ENCODE results near the gene NQO1.

The NQO1 gene

DNA sequence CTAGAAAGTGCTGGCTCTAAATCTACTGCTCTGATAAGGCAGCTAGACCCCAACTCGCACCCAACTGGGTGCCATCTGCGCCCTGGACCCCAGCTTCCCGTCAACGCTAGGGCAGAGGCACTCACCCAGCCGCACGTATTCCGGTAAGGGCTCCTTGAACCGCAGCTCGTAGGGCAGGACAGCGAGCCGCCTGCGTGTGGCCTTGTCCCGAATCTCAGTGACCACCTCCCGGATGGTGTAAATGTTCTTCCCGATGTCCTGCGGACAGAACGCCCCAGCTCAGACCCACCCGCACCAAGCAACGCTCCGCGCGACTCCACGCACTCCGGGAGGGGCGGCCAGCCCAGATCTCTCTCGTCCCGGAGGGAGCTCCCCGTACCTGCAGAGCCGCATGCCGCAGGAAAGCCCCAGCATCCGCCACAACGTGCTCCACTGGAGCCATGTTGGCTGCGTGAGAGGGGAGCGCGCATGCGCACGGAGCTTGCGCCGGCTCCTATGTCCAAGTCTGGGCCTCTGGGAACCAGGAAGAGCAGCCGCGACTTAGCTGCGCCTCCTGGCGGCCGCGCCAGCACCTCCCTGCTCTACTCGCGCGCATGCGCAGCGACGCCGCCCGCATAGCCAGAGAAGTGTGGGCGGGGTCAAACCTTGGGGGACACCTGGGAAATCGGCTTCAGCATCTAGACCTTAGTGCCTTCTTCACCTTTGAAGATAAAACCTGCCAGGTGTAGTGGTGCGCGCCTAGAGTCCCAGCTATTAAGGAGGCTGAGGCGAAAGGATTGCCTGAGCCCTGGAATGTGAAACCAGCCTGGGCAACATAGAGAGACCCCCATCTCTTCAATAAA is 28.3 kb upstream of the NQO1 start, which contains the start of gene NOB1 (continued):
- TF ChIP-seq ZNF202 (tag by site-specific recombination; IDR thresholded peaks at IDR 0.05; ENCODE audit: borderline replicate concordance) = no peak
- peak; percentile 51 for TF ChIP-seq ZFHX2 (tag by site-specific recombination; conservative IDR thresholded peaks at IDR 0.05)
- TF ChIP-seq ZNF223 (tag by site-specific recombination; IDR thresholded peaks at IDR 0.05) = no peak
- TF ChIP-seq OVOL3 (tag by site-specific recombination; IDR thresholded peaks at IDR 0.05) = no peak
- TF ChIP-seq ZNF660 (tag by site-specific recombination; IDR thresholded peaks at IDR 0.05) = peak; percentile 31; the same call in 1 of the 2 replicates
- TF ChIP-seq ZNF792 (tag by site-specific recombination; IDR thresholded peaks at IDR 0.05) = 0 out of 2 replicates have a peak, but pooled peaks have one; percentile 10
- TF ChIP-seq, protein P1, sequence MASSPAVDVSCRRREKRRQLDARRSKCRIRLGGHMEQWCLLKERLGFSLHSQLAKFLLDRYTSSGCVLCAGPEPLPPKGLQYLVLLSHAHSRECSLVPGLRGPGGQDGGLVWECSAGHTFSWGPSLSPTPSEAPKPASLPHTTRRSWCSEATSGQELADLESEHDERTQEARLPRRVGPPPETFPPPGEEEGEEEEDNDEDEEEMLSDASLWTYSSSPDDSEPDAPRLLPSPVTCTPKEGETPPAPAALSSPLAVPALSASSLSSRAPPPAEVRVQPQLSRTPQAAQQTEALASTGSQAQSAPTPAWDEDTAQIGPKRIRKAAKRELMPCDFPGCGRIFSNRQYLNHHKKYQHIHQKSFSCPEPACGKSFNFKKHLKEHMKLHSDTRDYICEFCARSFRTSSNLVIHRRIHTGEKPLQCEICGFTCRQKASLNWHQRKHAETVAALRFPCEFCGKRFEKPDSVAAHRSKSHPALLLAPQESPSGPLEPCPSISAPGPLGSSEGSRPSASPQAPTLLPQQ (tag by site-specific recombination; IDR thresholded peaks at IDR 0.05) = peak; percentile 59; the same call in 1 of the 2 replicates
- no peak for TF ChIP-seq KLF1 (tag by site-specific recombination; IDR thresholded peaks at IDR 0.05)
- peak; percentile 86 for TF ChIP-seq ZNF501 (tag by site-specific recombination; IDR thresholded peaks at IDR 0.05)
- TF ChIP-seq, protein P2, sequence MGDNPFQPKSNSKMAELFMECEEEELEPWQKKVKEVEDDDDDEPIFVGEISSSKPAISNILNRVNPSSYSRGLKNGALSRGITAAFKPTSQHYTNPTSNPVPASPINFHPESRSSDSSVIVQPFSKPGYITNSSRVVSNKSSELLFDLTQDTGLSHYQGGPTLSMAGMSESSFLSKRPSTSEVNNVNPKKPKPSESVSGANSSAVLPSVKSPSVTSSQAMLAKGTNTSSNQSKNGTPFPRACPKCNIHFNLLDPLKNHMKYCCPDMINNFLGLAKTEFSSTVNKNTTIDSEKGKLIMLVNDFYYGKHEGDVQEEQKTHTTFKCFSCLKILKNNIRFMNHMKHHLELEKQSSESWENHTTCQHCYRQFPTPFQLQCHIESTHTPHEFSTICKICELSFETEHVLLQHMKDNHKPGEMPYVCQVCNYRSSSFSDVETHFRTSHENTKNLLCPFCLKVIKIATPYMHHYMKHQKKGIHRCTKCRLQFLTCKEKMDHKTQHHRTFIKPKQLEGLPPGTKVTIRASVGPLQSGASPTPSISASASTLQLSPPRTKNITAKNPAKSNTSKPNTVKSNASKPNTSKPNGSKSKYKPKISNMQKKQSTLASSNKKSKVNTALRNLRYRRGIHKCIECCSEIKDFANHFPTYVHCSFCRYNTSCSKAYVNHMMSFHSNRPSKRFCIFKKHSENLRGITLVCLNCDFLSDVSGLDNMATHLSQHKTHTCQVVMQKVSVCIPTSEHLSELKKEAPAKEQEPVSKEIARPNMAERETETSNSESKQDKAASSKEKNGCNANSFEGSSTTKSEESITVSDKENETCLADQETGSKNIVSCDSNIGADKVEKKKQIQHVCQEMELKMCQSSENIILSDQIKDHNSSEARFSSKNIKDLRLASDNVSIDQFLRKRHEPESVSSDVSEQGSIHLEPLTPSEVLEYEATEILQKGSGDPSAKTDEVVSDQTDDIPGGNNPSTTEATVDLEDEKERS (tag by site-specific recombination; IDR thresholded peaks at IDR 0.05) = no peak
- TF ChIP-seq SP2 (tag by site-specific recombination; IDR thresholded peaks at IDR 0.05) = no peak
- TF ChIP-seq, protein P3, sequence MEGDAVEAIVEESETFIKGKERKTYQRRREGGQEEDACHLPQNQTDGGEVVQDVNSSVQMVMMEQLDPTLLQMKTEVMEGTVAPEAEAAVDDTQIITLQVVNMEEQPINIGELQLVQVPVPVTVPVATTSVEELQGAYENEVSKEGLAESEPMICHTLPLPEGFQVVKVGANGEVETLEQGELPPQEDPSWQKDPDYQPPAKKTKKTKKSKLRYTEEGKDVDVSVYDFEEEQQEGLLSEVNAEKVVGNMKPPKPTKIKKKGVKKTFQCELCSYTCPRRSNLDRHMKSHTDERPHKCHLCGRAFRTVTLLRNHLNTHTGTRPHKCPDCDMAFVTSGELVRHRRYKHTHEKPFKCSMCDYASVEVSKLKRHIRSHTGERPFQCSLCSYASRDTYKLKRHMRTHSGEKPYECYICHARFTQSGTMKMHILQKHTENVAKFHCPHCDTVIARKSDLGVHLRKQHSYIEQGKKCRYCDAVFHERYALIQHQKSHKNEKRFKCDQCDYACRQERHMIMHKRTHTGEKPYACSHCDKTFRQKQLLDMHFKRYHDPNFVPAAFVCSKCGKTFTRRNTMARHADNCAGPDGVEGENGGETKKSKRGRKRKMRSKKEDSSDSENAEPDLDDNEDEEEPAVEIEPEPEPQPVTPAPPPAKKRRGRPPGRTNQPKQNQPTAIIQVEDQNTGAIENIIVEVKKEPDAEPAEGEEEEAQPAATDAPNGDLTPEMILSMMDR (tag by site-specific recombination; IDR thresholded peaks at IDR 0.05) = peak; percentile 98
- TF ChIP-seq ZNF221 (tag by site-specific recombination; IDR thresholded peaks at IDR 0.05; ENCODE audit: borderline replicate concordance) = no peak
- no peak for TF ChIP-seq ZNF473 (tag by site-specific recombination; IDR thresholded peaks at IDR 0.05)
- TF ChIP-seq, protein P4, sequence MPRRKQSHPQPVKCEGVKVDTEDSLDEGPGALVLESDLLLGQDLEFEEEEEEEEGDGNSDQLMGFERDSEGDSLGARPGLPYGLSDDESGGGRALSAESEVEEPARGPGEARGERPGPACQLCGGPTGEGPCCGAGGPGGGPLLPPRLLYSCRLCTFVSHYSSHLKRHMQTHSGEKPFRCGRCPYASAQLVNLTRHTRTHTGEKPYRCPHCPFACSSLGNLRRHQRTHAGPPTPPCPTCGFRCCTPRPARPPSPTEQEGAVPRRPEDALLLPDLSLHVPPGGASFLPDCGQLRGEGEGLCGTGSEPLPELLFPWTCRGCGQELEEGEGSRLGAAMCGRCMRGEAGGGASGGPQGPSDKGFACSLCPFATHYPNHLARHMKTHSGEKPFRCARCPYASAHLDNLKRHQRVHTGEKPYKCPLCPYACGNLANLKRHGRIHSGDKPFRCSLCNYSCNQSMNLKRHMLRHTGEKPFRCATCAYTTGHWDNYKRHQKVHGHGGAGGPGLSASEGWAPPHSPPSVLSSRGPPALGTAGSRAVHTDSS (tag by site-specific recombination; IDR thresholded peaks at IDR 0.05) = no peak
- peak; percentile 69 for TF ChIP-seq IKZF3 (tag by site-specific recombination; IDR thresholded peaks at IDR 0.05)
- no peak for TF ChIP-seq ZNF140 (tag by site-specific recombination; IDR thresholded peaks at IDR 0.05)
- no peak for TF ChIP-seq ZNF311 (tag by site-specific recombination; IDR thresholded peaks at IDR 0.05; ENCODE audit: borderline replicate concordance)
- TF ChIP-seq ZNF549 (tag by site-specific recombination; IDR thresholded peaks at IDR 0.05) = no peak
- TF ChIP-seq ZNF416 (tag by site-specific recombination; IDR thresholded peaks at IDR 0.05) = no peak
- no peak for TF ChIP-seq ZNF776 (tag by site-specific recombination; IDR thresholded peaks at IDR 0.05; ENCODE audit: borderline replicate concordance)
- TF ChIP-seq KLF16 (tag by site-specific recombination; IDR thresholded peaks at IDR 0.05) = 0 out of 2 replicates have a peak, but pooled peaks have one; percentile 39
- no peak for TF ChIP-seq ZNF561 (tag by site-specific recombination; IDR thresholded peaks at IDR 0.05; ENCODE audit: borderline replicate concordance)
- no peak for TF ChIP-seq ZNF571 (tag by site-specific recombination; IDR thresholded peaks at IDR 0.05)
- no peak for TF ChIP-seq ZNF121 (tag by site-specific recombination; IDR thresholded peaks at IDR 0.05)
- no peak for TF ChIP-seq ZNF560 (tag by site-specific recombination; IDR thresholded peaks at IDR 0.05; ENCODE audit: borderline replicate concordance)
- TF ChIP-seq ZNF24 (tag by site-specific recombination; IDR thresholded peaks at IDR 0.05) = no peak
- TF ChIP-seq, protein P5, sequence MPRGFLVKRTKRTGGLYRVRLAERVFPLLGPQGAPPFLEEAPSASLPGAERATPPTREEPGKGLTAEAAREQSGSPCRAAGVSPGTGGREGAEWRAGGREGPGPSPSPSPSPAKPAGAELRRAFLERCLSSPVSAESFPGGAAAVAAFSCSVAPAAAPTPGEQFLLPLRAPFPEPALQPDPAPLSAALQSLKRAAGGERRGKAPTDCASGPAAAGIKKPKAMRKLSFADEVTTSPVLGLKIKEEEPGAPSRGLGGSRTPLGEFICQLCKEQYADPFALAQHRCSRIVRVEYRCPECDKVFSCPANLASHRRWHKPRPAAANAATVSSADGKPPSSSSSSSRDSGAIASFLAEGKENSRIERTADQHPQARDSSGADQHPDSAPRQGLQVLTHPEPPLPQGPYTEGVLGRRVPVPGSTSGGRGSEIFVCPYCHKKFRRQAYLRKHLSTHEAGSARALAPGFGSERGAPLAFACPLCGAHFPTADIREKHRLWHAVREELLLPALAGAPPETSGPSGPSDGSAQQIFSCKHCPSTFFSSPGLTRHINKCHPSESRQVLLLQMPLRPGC (tag by site-specific recombination; IDR thresholded peaks at IDR 0.05) = no peak
- no peak for TF ChIP-seq ZNF514 (tag by site-specific recombination; IDR thresholded peaks at IDR 0.05)
- TF ChIP-seq ZBTB21 (tag by site-specific recombination; IDR thresholded peaks at IDR 0.05) = no peak
- TF ChIP-seq ZBTB7A (tag by site-specific recombination; IDR thresholded peaks at IDR 0.05; ENCODE audit: low read depth) = no peak

All from HEK293 (cell line).